NB4 (cell line): Measurements from ENCODE around the gene KIRREL1.

ENCODE experiments used
- DNase-seq: peaks from one replicate; pipeline ENCODE4 v3.0.0; 2010; ENCODE audit warnings: low read depth
- H3K4me3 ChIP-seq: one replicate; pipeline ENCODE4 v1.5.1; 2011; ENCODE audit warnings: mild to moderate bottlenecking, low read depth, low read length, moderate library complexity
- CTCF ChIP-seq: IDR thresholded peaks from one replicate; pipeline ENCODE4 v1.5.1; 2012; ENCODE audit warnings: low read depth, low read length
- MYC ChIP-seq: IDR thresholded peaks from 2 replicates; pipeline ENCODE4 v1.6.1; 2011; ENCODE audit warnings: low read depth, low read length
- POLR2A ChIP-seq: IDR thresholded peaks from 2 replicates; pipeline ENCODE4 v1.6.1; 2011; ENCODE audit warnings: mild to moderate bottlenecking; ENCODE audit not compliant: insufficient read length; ENCODE audit errors: extremely low read depth
- TF ChIP-seq, protein P1 (sequence below): IDR thresholded peaks from 2 replicates; pipeline ENCODE4 v1.6.1; 2011; ENCODE audit warnings: low read depth, low read length

Gene KIRREL1

DNA sequence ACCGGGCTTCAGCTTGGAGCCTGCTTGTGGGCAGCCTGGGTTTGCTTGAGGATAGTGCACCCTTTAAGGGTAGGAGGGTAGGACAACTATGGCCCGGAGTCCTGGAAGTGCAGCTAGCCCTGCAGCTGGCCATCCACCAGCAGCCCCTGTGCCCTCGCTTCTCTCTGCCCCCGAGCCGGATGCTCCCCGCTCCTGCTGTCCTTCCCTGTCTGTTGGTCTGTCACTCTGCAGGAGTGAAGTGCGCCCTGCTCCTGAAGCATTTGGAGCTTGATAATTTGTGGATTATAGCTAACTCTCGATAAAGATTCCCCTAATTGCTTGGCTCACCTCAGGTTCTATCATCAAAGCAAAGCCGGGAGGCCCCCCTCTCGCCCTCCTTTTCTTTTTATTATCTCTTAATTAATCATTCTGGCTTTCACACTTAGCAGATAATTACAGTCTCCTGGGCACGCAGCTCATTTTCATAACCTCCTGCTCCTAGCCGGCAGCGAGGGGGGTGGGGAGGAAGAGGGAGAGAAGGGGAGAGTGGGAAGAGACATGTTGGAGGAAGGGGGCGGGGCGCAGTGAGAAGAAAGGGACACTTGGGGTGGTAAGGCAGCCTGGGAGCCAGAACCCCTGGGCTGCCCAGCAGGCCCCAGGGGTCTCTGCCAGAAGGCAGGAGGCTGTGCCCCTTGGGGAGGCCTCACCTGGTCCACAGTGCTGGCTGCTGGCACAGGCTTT, 14.4 kb downstream of the KIRREL1 start:
- no peak for DNase-seq
- no peak overlapping the region for H3K4me3 ChIP-seq
- TF ChIP-seq CTCF = no peak
- TF ChIP-seq, protein P1, sequence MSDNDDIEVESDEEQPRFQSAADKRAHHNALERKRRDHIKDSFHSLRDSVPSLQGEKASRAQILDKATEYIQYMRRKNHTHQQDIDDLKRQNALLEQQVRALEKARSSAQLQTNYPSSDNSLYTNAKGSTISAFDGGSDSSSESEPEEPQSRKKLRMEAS = no peak
- TF ChIP-seq POLR2A = no peak
- no peak for TF ChIP-seq MYC

GRCh38 chr1:158008630-158009029, 15.2 kb downstream of the KIRREL1 start:
- DNase-seq = no peak
- no peak for TF ChIP-seq POLR2A
- TF ChIP-seq MYC = no peak
- no peak for TF ChIP-seq CTCF
- TF ChIP-seq, protein P1 = no peak
- H3K4me3 ChIP-seq = no peak overlapping the region

DNA sequence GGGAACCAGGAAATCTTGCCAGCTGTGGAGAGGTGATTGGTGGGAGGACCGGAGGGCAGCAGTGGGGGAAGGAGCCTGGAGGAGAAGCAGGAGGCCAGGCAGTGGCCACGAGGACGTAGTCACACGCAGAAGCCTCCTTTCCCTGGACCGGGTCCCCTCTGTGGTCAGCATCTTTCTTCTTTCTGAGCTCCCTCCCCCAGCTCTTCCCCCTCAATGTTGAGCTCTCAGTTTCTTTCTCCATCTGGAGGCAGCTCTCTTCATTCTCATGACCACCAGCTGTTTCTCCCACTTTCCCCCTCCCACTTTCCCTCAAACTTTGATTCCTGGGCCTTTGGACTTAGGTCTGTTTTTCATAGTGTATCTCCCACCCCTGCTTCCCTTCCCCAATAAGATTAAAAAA, 18.3 kb downstream of the KIRREL1 start:
- TF ChIP-seq POLR2A (no peak), MYC (no peak), CTCF (no peak)
- TF ChIP-seq, protein P1 = no peak
- no peak overlapping the region for H3K4me3 ChIP-seq
- no peak for DNase-seq

- H3K4me3 ChIP-seq = no peak overlapping the region
- TF ChIP-seq CTCF (no peak), MYC (no peak), POLR2A (no peak)
- TF ChIP-seq, protein P1 = no peak
- DNase-seq = no peak
These were observed 20.6 kb downstream of the KIRREL1 start for GRCh38 chr1:158013840-158014730.

DNA sequence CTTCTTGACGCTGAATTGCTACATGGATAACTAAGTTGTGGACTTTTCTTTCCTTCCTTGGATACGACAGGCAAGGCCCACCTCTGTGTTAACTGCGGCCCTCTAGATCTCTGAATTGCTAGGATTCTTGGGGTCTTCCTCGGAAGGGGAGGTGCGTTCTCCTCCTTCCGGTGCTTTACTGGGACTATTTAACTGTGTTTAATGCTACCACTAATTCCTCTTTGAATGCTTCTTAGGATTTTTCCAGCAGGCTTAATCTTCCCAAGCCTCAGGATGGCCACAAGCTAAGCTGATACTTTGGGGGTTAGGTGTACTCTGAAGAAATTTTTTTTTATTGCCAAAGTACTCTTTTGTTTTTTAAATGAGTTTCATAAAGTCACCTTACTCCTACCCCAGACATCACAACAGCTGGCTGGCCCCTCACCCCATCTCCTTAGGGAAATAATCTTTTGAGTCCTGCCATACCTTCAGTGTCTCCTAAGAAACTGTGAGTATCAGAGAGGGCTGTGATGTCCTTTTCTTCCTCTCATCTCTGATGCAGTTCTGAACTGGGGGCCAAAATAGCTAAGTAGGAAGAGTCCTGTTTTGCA, 21.4 kb downstream of the KIRREL1 start:
- TF ChIP-seq CTCF = no peak
- TF ChIP-seq MYC = no peak
- DNase-seq = no peak
- H3K4me3 ChIP-seq = no peak overlapping the region
